CD14-positive monocyte (primary cell): ENCODE results near the gene CREG2. TPM values are rescaled to one million over a fixed set of nuclear protein-coding genes. Genes with fewer than 3 reads are reported as not detected.
"Not testable (repeated sequence)": the region's sequence is repeated elsewhere in the genome, so short reads cannot be mapped to it uniquely, and the experiment has no call there.

Experiments used
- DNase-seq, 3 donors: peaks; one replicate each; pipeline ENCODE4 v3.0.0-alpha.2; 2011 to 2022
- H2AFZ ChIP-seq: 2 replicates; pipeline ENCODE4 v1.6.0; 2012; ENCODE audit warnings: mild to moderate bottlenecking, low read depth, low read length, inconsistent platforms; ENCODE audit not compliant: insufficient read depth, poor library complexity, severe bottlenecking
- H3K27ac ChIP-seq, 2 donors: 1 replicate in 1 of 2; 2 replicates in 1 of 2; pipeline ENCODE4 v1.5.1; 2012 to 2013; ENCODE audit warnings: low read length in 2 of 2, control low read depth in 1 of 2, inconsistent platforms in 1 of 2, low read depth in 1 of 2, mild to moderate bottlenecking in 1 of 2
- H3K27me3 ChIP-seq, 2 donors: one replicate each; pipeline versions ENCODE4 v1.6.0 to v1.6.1; 2011 to 2013; ENCODE audit warnings: low read length in 2 of 2; ENCODE audit not compliant: control insufficient read depth in 2 of 2, insufficient read depth in 2 of 2
- H3K36me3 ChIP-seq, 2 donors: replicated peaks in 1 of 2; 1 replicate in 1 of 2; 2 replicates in 1 of 2; pipeline versions ENCODE4 v1.5.1 to v1.6.1; 2012 to 2013; ENCODE audit warnings: low read length in 2 of 2, control low read depth in 1 of 2, inconsistent platforms in 1 of 2, mild to moderate bottlenecking in 1 of 2; ENCODE audit not compliant: insufficient read depth in 2 of 2, control insufficient read depth in 1 of 2
- H3K4me1 ChIP-seq, 2 donors: 1 replicate in 1 of 2; 2 replicates in 1 of 2; pipeline versions ENCODE4 v1.5.1 to v1.6.1; 2012 to 2013; ENCODE audit warnings: low read length in 2 of 2, control low read depth in 1 of 2, inconsistent platforms in 1 of 2, mild to moderate bottlenecking in 1 of 2, moderate library complexity in 1 of 2; ENCODE audit not compliant: insufficient read depth in 2 of 2, control insufficient read depth in 1 of 2
- H3K4me2 ChIP-seq: replicated peaks from 2 replicates; pipeline ENCODE3; 2012; ENCODE audit warnings: low read length, moderate library complexity, mild to moderate bottlenecking; ENCODE audit not compliant: poor library complexity, severe bottlenecking; ENCODE audit errors: extremely low read depth
- H3K4me3 ChIP-seq, 3 experiments: fragments of 200-600 bp in 1 of 3; sonication (generic) in 1 of 3; replicated peaks in 1 of 3; 1 replicate in 2 of 3; 2 replicates in 1 of 3; pipeline ENCODE4 v1.5.1; 2011 to 2013; ENCODE audit warnings: low read length in 3 of 3, mild to moderate bottlenecking in 3 of 3, control low read depth in 2 of 3, low read depth in 2 of 3, inconsistent platforms in 1 of 3, moderate library complexity in 1 of 3
- H3K79me2 ChIP-seq: 2 replicates; pipeline ENCODE4 v1.6.0; 2012; ENCODE audit warnings: mild to moderate bottlenecking, control low read depth, inconsistent platforms, low read length, moderate library complexity; ENCODE audit not compliant: insufficient read depth
- H3K9ac ChIP-seq: 2 replicates; pipeline ENCODE4 v1.6.0; 2017; ENCODE audit warnings: low read length, mild to moderate bottlenecking; ENCODE audit not compliant: insufficient read depth, poor library complexity, severe bottlenecking
- H3K9me3 ChIP-seq, 2 donors: replicated peaks in 1 of 2; 1 replicate in 1 of 2; 2 replicates in 1 of 2; pipeline versions ENCODE4 v1.5.1 to v1.6.1; 2012 to 2013; ENCODE audit warnings: low read length in 2 of 2, control low read depth in 1 of 2; ENCODE audit not compliant: control insufficient read depth in 1 of 2, insufficient read depth in 1 of 2
- H4K20me1 ChIP-seq: 2 replicates; pipeline ENCODE4 v1.6.0; 2012; ENCODE audit warnings: mild to moderate bottlenecking, low read length, control low read depth, moderate library complexity; ENCODE audit not compliant: insufficient read depth
- H3K27ac Mint-ChIP-seq, 7 donors: one replicate each; pipeline ENCODE4 v1.8.0; 2020; ENCODE audit warnings: mild to moderate bottlenecking in 7 of 7, mixed read lengths in 7 of 7, moderate library complexity in 6 of 7, inconsistent platforms in 2 of 7
- H3K27me3 Mint-ChIP-seq, 3 donors: one replicate each; pipeline ENCODE4 v1.8.0; 2021 to 2022; ENCODE audit warnings: low read depth in 3 of 3, mild to moderate bottlenecking in 3 of 3, mixed read lengths in 3 of 3, moderate library complexity in 3 of 3, inconsistent platforms in 1 of 3
- H3K36me3 Mint-ChIP-seq, 2 donors: one replicate each; pipeline ENCODE4 v1.8.0; 2020; ENCODE audit warnings: mixed read lengths in 2 of 2, inconsistent platforms in 1 of 2, mild to moderate bottlenecking in 1 of 2
- H3K4me1 Mint-ChIP-seq: one replicate; pipeline ENCODE4 v1.8.0; 2020; ENCODE audit warnings: mild to moderate bottlenecking, mixed read lengths
- H3K4me3 Mint-ChIP-seq, 2 donors: one replicate each; pipeline ENCODE4 v1.8.0; 2020; ENCODE audit warnings: mild to moderate bottlenecking in 2 of 2, mixed read lengths in 2 of 2, moderate library complexity in 1 of 2
- H3K9me3 Mint-ChIP-seq, 7 donors: one replicate each; pipeline ENCODE4 v1.8.0; 2020 to 2022; ENCODE audit warnings: mixed read lengths in 7 of 7, mild to moderate bottlenecking in 6 of 7, moderate library complexity in 6 of 7, inconsistent platforms in 2 of 7
- WGBS: methylation state at CpG from one replicate; pipeline ENCODE4 v1.1.5; 2013; ENCODE audit warnings: missing lambda C conversion rate; ENCODE audit not compliant: insufficient coverage; 5-methylcytosine and 5-hydroxymethylcytosine counted together
- intact Hi-C, 2 donors: fragments of 100-400 bp; cut with micrococcal nuclease; formaldehyde crosslinking; loops; one replicate each; pipeline versions ENCODE4 v1.15.0 to v1.15.1; 2023
- polyA plus RNA-seq, 3 donors: library from polyadenylated mRNA; depleted of rRNA in 1 of 3; unstranded in 2 of 3; stranded (reverse) in 1 of 3; fragments of 300-500 nt in 2 of 3; fragments of >200 nt in 1 of 3; fragmentation: Illumina TruSeq in 2 of 3; gene quantifications; 1 replicate in 2 of 3; 2 replicates in 1 of 3; pipeline ENCODE4 v1.2.3, GENCODE V29; 2012 to 2021
- TF ChIP-seq, protein P1 (sequence below): fragments of 200-600 bp; IDR thresholded peaks from one replicate; pipeline ENCODE4 v1.8.0; 2022; ENCODE audit warnings: antibody characterized with exemption, mild to moderate bottlenecking

CREG2 gene
- polyA plus RNA-seq, 3 donors = not detected

DNA sequence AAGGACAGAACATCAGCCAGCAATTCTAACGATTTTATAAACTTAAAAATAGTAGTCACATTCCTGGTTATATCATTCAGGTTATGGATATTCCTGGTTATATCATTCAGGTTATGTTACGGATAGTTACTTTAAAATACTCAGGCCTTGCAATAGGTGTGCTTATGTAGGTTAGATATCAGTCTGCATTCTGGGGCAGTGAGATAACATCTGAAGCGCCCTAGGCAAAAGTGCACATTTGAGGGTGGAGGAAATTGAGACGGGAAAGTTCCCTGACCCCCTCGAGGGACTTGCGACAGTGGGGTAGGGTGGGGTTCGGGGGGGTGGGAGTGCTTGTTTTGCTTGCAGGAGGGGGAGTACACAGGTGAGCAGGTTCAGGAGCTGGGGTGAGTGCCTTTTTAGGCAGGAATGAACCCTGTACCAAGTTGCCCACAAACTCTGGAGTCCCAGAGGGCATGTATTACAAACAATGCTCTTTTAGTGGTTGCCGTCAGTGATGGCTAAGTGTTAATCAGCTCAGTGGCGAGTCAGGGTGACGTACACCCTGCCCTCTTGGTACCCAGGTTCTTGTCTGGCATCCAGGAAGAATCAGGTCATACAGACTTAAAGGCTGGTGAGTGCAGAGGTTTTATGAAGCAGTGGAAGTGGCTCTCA, 31.8 kb downstream of the CREG2 start:
- H3K4me1 Mint-ChIP-seq = peaks cover 3% of the 10 kb centered on the region
- Histone ChIP-seq H3K36me3 (no peaks in the 10 kb centered on the region), H3K9ac (no peak overlapping the region), H3K79me2 (no peaks in the 10 kb centered on the region), H3K4me2 (no peak overlapping the region), H3K9me3 (no peaks in the 10 kb centered on the region), H2AFZ (no peak overlapping the region), H3K27me3 (no peaks in the 10 kb centered on the region), H3K4me3 (no peak overlapping the region), H3K27ac (no peak overlapping the region), H3K4me1 (no peaks in the 10 kb centered on the region), H4K20me1 (no peaks in the 10 kb centered on the region)
- peaks cover 0 to 3% (median 1%) of the 10 kb centered on the region in 3 donors for H3K27me3 Mint-ChIP-seq
- TF ChIP-seq, protein P1, sequence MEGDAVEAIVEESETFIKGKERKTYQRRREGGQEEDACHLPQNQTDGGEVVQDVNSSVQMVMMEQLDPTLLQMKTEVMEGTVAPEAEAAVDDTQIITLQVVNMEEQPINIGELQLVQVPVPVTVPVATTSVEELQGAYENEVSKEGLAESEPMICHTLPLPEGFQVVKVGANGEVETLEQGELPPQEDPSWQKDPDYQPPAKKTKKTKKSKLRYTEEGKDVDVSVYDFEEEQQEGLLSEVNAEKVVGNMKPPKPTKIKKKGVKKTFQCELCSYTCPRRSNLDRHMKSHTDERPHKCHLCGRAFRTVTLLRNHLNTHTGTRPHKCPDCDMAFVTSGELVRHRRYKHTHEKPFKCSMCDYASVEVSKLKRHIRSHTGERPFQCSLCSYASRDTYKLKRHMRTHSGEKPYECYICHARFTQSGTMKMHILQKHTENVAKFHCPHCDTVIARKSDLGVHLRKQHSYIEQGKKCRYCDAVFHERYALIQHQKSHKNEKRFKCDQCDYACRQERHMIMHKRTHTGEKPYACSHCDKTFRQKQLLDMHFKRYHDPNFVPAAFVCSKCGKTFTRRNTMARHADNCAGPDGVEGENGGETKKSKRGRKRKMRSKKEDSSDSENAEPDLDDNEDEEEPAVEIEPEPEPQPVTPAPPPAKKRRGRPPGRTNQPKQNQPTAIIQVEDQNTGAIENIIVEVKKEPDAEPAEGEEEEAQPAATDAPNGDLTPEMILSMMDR = no peak
- intact Hi-C loops = no loop called here
- peaks cover 0 to 2% (median 0%) of the 10 kb centered on the region in 7 donors for H3K9me3 Mint-ChIP-seq
- H3K27ac Mint-ChIP-seq = no peak overlapping the region
- no peak overlapping the region for H3K4me3 Mint-ChIP-seq
- H3K36me3 Mint-ChIP-seq = no peaks in the 10 kb centered on the region
- no peak for DNase-seq
- WGBS = 81% methylated on average over 8 of the region's 10 CpGs

DNA sequence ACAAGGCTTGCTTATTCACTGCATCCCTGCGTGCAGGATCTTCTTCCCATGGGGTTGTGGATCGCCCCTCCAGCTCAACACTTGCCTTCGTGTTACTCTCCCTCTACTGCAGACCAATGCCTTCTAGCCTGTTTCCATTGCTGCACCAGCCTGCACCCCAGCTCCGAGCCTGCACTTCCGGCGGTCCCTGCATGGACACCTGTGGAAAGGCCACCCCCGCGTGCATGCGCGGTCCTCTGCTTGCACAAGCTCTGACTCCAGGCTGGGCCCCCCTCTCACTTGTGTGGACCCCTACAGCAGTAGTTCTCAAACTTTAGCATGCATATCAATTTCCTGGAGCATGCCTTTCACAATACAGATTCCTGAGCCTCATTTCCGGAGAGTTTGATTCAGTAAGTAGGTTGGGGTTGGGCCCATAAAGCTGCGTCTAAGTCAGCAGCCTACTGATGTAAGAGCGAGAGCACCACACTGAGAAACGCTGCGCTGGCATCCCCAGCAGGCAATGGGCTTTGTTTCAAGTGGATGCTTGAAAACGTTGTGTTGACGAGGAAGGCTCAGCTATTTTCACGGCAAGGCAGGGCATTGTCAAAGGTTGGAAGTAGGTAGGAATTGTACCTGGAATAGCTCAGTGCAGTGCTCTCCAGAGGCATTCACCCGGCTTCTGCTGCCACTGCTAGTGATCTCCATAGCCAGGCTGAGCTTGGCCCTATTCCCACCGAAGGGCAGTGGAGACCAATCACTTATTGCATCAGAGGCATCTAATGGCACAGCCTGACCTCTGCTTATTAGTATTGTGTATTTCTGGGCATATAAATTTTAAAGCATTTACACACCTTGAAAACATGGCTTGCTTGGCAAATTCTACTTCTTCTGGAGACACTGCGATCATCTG, 32.6 kb downstream of the CREG2 start:
- 96% methylated on average over 16 of the region's 21 CpGs for WGBS
- no peak overlapping the region for H2AFZ ChIP-seq
- Mint-ChIP-seq H3K4me3 (no peak overlapping the region), H3K27me3 (peaks cover 0 to 3% (median 1%) of the 10 kb centered on the region in 3 donors), H3K36me3 (no peaks in the 10 kb centered on the region), H3K27ac (peak overlapping the region in 1 of 7 donors; percentile 51), H3K4me1 (peaks cover 8% of the 10 kb centered on the region), H3K9me3 (peaks cover 0 to 2% (median 0%) of the 10 kb centered on the region in 7 donors)
- no peaks in the 10 kb centered on the region for H4K20me1 ChIP-seq
- no peak overlapping the region for H3K9ac ChIP-seq
- no peak for DNase-seq
- no peaks in the 10 kb centered on the region for H3K79me2 ChIP-seq
- H3K36me3 ChIP-seq = no peaks in the 10 kb centered on the region
- H3K9me3 ChIP-seq = no peaks in the 10 kb centered on the region
- no peak overlapping the region for H3K4me2 ChIP-seq
- TF ChIP-seq, protein P1 = no peak
- H3K4me1 ChIP-seq = no peaks in the 10 kb centered on the region
- no peak overlapping the region for H3K4me3 ChIP-seq
- no peaks in the 10 kb centered on the region for H3K27me3 ChIP-seq
- intact Hi-C loops = no loop called here
- no peak overlapping the region for H3K27ac ChIP-seq

DNA sequence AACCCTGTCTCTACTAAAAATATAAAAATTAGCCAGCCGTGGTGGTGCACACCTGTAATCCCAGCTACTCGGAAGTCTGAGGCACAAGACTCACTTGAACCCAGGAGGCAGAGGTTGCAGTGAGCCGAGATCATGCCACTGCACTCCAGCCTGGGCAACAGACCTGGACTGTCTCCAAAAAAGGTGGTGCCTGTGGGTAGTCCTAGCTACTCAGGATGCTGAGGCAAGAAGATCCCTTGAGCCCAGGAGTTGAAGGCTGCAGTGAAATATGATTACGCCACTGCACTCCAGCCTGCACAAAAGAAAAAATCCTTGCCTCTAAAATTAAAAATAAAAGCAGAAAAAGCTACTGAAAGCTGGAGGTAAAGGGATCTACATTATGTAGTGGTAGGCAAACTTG, 34.7 kb downstream of the CREG2 start:
- H3K4me3 Mint-ChIP-seq, H3K4me3 ChIP-seq, H4K20me1 ChIP-seq, H3K79me2 ChIP-seq, H3K9me3 Mint-ChIP-seq, intact Hi-C loops, H3K9me3 ChIP-seq, H3K27me3 Mint-ChIP-seq, H3K9ac ChIP-seq, H3K36me3 ChIP-seq, H3K27ac ChIP-seq, H3K4me2 ChIP-seq, DNase-seq, H2AFZ ChIP-seq, H3K4me1 ChIP-seq, H3K36me3 Mint-ChIP-seq, H3K27me3 ChIP-seq: not testable (repeated sequence)
- Mint-ChIP-seq H3K27ac (peak overlapping the region in 1 of 7 donors; percentile 50), H3K4me1 (peaks cover 11% of the 10 kb centered on the region)
- WGBS = 91% methylated on average over 3 of the region's 4 CpGs
